Adipocyte (in vitro differentiated cells): ENCODE measurements around the gene WDR87.

Experiments
- DNase-seq: peaks from one replicate; pipeline ENCODE4 v3.0.0-alpha.2; 2015; ENCODE audit warnings: low read depth
- H3K27me3 ChIP-seq: replicated peaks from 2 replicates; pipeline ENCODE4 v1.7.0; 2013; ENCODE audit warnings: mild to moderate bottlenecking, low read length, moderate library complexity; ENCODE audit not compliant: control insufficient read depth, insufficient read depth
- H3K36me3 ChIP-seq: 2 replicates; pipeline ENCODE4 v1.7.0; 2013; ENCODE audit warnings: low read length, mild to moderate bottlenecking, moderate library complexity; ENCODE audit not compliant: control insufficient read depth, insufficient read depth, severe bottlenecking
- H3K4me1 ChIP-seq: 2 replicates; pipeline ENCODE4 v1.7.0; 2013; ENCODE audit warnings: mild to moderate bottlenecking, low read length, moderate library complexity; ENCODE audit not compliant: control insufficient read depth, insufficient read depth
- H3K4me3 ChIP-seq: 2 replicates; pipeline ENCODE4 v1.7.0; 2013; ENCODE audit warnings: mild to moderate bottlenecking, low read length, moderate library complexity
- H3K9ac ChIP-seq: 2 replicates; pipeline ENCODE4 v1.7.0; 2013; ENCODE audit warnings: mild to moderate bottlenecking, low read length, moderate library complexity
- H3K9me3 ChIP-seq: 2 replicates; pipeline ENCODE4 v1.7.0; 2013; ENCODE audit warnings: mild to moderate bottlenecking, low read length, moderate library complexity; ENCODE audit not compliant: control insufficient read depth

WDR87 gene

GRCh38 chr19:37942516-37942902 is 36.1 kb upstream of the WDR87 start:
- Histone ChIP-seq H3K4me1 (no peaks in the 10 kb centered on the region), H3K9ac (no peak overlapping the region), H3K9me3 (no peaks in the 10 kb centered on the region), H3K4me3 (no peak overlapping the region), H3K36me3 (no peaks in the 10 kb centered on the region), H3K27me3 (no peaks in the 10 kb centered on the region)
- no peak for DNase-seq

GRCh38 chr19:37941782-37942515 is 35.6 kb upstream of the WDR87 start:
- Histone ChIP-seq H3K4me1 (no peaks in the 10 kb centered on the region), H3K4me3 (no peak overlapping the region), H3K27me3 (no peaks in the 10 kb centered on the region), H3K36me3 (no peaks in the 10 kb centered on the region), H3K9ac (no peak overlapping the region), H3K9me3 (no peaks in the 10 kb centered on the region)
- no peak for DNase-seq

GRCh38 chr19:37938353-37938752 is 32.0 kb upstream of the WDR87 start:
- Histone ChIP-seq H3K27me3 (no peaks in the 10 kb centered on the region), H3K4me1 (peaks cover 9% of the 10 kb centered on the region), H3K9ac (no peak overlapping the region), H3K4me3 (no peak overlapping the region), H3K9me3 (peaks cover 10% of the 10 kb centered on the region), H3K36me3 (no peaks in the 10 kb centered on the region)
- DNase-seq, result no peak

- Histone ChIP-seq H3K4me1 (peaks cover 9% of the 10 kb centered on the region), H3K4me3 (no peak overlapping the region), H3K36me3 (no peaks in the 10 kb centered on the region), H3K27me3 (no peaks in the 10 kb centered on the region), H3K9me3 (peaks cover 10% of the 10 kb centered on the region), H3K9ac (no peak overlapping the region)
- no peak for DNase-seq
These were observed 30.5 kb upstream of the WDR87 start for GRCh38 chr19:37936886-37937285.

GRCh38 chr19:37936166-37936565 is 29.8 kb upstream of the WDR87 start:
- Histone ChIP-seq H3K4me3 (no peak overlapping the region), H3K9me3 (peaks cover 10% of the 10 kb centered on the region), H3K4me1 (peaks cover 9% of the 10 kb centered on the region), H3K27me3 (no peaks in the 10 kb centered on the region), H3K9ac (no peak overlapping the region), H3K36me3 (no peaks in the 10 kb centered on the region)
- DNase-seq, result no peak

- Histone ChIP-seq H3K27me3 (no peaks in the 10 kb centered on the region), H3K36me3 (no peaks in the 10 kb centered on the region), H3K9me3 (peaks cover 10% of the 10 kb centered on the region), H3K4me1 (peaks cover 9% of the 10 kb centered on the region), H3K4me3 (no peak overlapping the region), H3K9ac (no peak overlapping the region)
- DNase-seq, result no peak
These were observed 28.9 kb upstream of the WDR87 start for GRCh38 chr19:37935341-37935740.

GRCh38 chr19:37933937-37934358 is 27.6 kb upstream of the WDR87 start:
- Histone ChIP-seq H3K4me1 (peaks cover 9% of the 10 kb centered on the region), H3K4me3 (no peak overlapping the region), H3K9ac (no peak overlapping the region), H3K9me3 (peaks cover 10% of the 10 kb centered on the region), H3K36me3 (no peaks in the 10 kb centered on the region), H3K27me3 (no peaks in the 10 kb centered on the region)
- DNase-seq, result no peak

- H3K4me3 ChIP-seq, result no peak overlapping the region
- H3K36me3 ChIP-seq, result no peaks in the 10 kb centered on the region
- no peak overlapping the region for H3K9ac ChIP-seq
- H3K27me3 ChIP-seq, result no peaks in the 10 kb centered on the region
- H3K9me3 ChIP-seq, result peaks cover 10% of the 10 kb centered on the region
- peaks cover 9% of the 10 kb centered on the region for H3K4me1 ChIP-seq
- peak; percentile 19 for DNase-seq
These were observed 26.9 kb upstream of the WDR87 start for GRCh38 chr19:37932985-37933936.

- Histone ChIP-seq H3K4me1 (peaks cover 9% of the 10 kb centered on the region), H3K9me3 (peaks cover 10% of the 10 kb centered on the region), H3K9ac (no peak overlapping the region), H3K36me3 (no peaks in the 10 kb centered on the region), H3K4me3 (no peak overlapping the region), H3K27me3 (no peaks in the 10 kb centered on the region)
- peak; percentile 34 for DNase-seq
These were observed 25.7 kb upstream of the WDR87 start for GRCh38 chr19:37931881-37932655.

- H3K4me1 ChIP-seq, result peaks cover 9% of the 10 kb centered on the region
- no peaks in the 10 kb centered on the region for H3K27me3 ChIP-seq
- peaks cover 4% of the 10 kb centered on the region for H3K9me3 ChIP-seq
- H3K9ac ChIP-seq, result no peak overlapping the region
- no peaks in the 10 kb centered on the region for H3K36me3 ChIP-seq
- no peak overlapping the region for H3K4me3 ChIP-seq
- no peak for DNase-seq
These were observed 24.0 kb upstream of the WDR87 start for GRCh38 chr19:37930416-37930815.
